HUES48 (cell line): ENCODE data around the gene TTC28.
"Not testable (repeated sequence)": the region's sequence is repeated elsewhere in the genome, so short reads cannot be mapped to it uniquely, and the experiment has no call there.

ENCODE experiments used
- H3K27ac ChIP-seq: one replicate; pipeline ENCODE4 v1.7.0; 2013; ENCODE audit warnings: low read depth, low read length, inconsistent platforms
- H3K27me3 ChIP-seq: 2 replicates; pipeline ENCODE4 v1.6.1; 2013; ENCODE audit warnings: mild to moderate bottlenecking, low read length; ENCODE audit not compliant: control insufficient read depth, insufficient read depth
- H3K36me3 ChIP-seq: 2 replicates; pipeline ENCODE4 v1.6.1; 2013; ENCODE audit warnings: low read length; ENCODE audit not compliant: control insufficient read depth, insufficient read depth
- H3K4me1 ChIP-seq: 2 replicates; pipeline ENCODE4 v1.6.1; 2013; ENCODE audit warnings: mild to moderate bottlenecking, low read length; ENCODE audit not compliant: control insufficient read depth, insufficient read depth
- H3K4me3 ChIP-seq: 2 replicates; pipeline ENCODE4 v1.5.1; 2013; ENCODE audit warnings: mild to moderate bottlenecking, low read depth, low read length
- H3K9ac ChIP-seq: 2 replicates; pipeline ENCODE4 v1.6.1; 2013; ENCODE audit warnings: mild to moderate bottlenecking, low read depth, low read length, moderate library complexity
- H3K9me3 ChIP-seq: 2 replicates; pipeline ENCODE4 v1.6.1; 2013; ENCODE audit warnings: low read length; ENCODE audit not compliant: control insufficient read depth, insufficient read depth

Gene TTC28

DNA sequence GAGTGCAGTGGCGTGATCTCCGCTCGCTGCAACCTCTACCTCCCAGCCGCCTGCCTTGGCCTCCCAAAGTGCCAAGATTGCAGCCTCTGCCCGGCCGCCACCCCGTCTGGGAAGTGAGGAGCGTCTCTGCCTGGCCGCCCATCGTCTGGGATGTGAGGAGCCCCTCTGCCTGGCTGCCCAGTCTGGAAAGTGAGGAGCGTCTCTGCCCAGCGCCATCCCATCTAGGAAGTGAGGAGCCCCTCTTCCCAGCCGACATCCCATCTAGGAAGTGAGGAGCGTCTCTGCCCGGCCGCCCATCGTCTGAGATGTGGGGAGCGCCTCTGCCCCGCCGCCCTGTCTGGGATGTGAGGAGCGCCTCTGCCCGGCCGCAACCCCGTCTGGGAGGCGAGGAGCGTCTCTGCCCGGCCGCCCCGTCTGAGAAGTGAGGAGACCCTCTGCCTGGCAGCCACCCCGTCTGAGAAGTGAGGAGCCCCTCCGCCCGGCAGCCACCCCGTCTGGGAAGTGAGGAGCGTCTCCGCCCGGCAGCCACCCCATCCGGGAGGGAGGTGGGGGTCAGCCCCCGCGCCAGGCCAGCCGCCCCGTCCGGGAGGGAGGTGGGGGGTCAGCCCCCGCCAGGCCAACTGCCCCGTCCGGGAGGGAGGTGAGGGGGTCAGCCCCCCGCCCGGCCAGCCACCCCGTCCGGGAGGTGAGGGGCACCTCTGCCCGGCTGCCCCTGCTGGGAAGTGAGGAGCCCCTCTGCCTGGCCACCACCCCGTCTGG lies 126.4 kb downstream of the TTC28 start:
- not testable (repeated sequence) for H3K9ac ChIP-seq, H3K9me3 ChIP-seq, H3K4me3 ChIP-seq, H3K36me3 ChIP-seq, H3K27me3 ChIP-seq, H3K27ac ChIP-seq
- H3K4me1 ChIP-seq: peaks cover 12% of the 10 kb centered on the region; the same call in 1 of the 2 replicates

DNA sequence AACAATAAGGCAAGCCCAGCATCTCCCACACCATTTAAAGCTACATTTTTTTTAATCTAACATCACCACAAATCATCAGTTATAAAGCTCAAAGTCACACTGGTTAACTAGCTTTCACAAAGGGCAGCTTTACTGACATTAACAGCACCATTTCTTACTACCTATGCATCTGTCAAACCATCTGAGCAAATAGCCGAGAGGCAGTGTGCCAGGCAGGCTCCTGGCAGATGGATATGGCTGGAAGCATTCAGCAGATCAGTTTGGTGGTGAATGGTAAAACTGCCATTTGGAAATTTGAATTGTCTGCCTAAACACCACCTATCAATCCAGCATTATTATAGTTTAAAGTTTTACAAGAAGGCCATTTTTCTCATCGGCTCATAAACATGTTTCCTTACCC lies 131.2 kb downstream of the TTC28 start:
- no peaks in the 10 kb centered on the region for H3K27me3 ChIP-seq
- no peaks in the 10 kb centered on the region for H3K36me3 ChIP-seq
- H3K4me3 ChIP-seq: no peak overlapping the region
- peaks cover 12% of the 10 kb centered on the region; the same call in 1 of the 2 replicates for H3K4me1 ChIP-seq
- 0 out of 2 replicates have a peak, but pooled peaks cover 2% of the 10 kb centered on the region for H3K9me3 ChIP-seq
- H3K27ac ChIP-seq: no peak overlapping the region
- H3K9ac ChIP-seq: no peak overlapping the region

DNA sequence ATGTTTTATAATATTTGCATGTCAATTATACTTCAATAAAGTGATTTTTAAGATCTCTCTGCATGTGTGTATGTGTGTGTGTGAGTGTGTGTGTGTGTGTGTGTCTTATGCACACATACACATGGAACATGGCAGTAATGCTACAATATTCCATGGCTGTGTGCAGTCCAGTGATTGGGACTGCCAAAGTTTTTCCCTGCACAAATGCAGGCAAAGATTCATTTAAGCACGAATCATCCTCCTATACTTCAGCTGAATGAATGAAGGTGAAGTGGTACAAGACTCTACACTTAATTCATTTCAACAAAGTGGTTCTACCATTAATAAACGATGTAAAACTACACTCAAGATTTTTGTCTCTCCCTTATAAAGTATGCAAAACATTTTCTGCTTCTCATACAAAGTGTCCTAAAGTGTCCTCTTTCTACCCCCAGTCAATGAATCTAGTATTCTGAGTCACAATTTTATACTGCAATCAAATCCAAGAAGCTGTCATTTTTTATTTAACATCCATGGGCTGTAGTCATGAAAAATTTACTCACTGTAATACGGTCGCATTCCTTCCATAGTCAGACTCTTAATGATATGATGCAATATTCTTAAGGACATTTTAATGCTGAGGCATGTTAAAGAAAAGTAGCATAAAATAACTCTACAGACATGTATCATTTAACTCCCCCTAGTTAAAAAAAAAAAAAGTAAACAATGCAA lies 132.4 kb downstream of the TTC28 start:
- no peak overlapping the region for H3K27ac ChIP-seq
- peaks cover 12% of the 10 kb centered on the region; the same call in 1 of the 2 replicates for H3K4me1 ChIP-seq
- H3K36me3 ChIP-seq: no peaks in the 10 kb centered on the region
- H3K9me3 ChIP-seq: peaks cover 12% of the 10 kb centered on the region; the same call in 1 of the 2 replicates
- no peak overlapping the region for H3K4me3 ChIP-seq
- H3K27me3 ChIP-seq: no peaks in the 10 kb centered on the region
- H3K9ac ChIP-seq: no peak overlapping the region

DNA sequence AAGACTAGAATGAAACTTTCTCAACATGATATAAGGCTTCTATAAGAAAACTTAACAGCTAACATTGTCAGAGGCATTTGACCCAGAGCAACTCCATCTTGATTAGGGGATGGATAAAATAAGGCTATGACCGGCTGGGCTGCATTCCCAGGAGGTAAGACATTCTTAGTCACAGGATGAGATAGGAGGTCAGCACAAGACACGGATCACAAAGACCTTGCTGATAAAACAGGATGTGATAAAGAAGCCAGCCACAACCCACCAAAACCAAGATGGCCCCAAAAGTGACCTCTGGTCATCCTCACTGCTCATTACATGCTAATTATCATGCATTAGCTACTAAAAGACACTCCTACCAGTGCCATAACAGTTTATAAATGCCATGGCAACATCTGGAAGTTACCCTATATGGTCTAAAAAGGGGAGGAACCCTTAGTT lies 135.2 kb downstream of the TTC28 start:
- H3K27ac ChIP-seq: no peak overlapping the region
- H3K9me3 ChIP-seq: peaks cover 12% of the 10 kb centered on the region; the same call in 1 of the 2 replicates
- no peak overlapping the region for H3K4me3 ChIP-seq
- no peak overlapping the region for H3K9ac ChIP-seq
- peaks cover 16% of the 10 kb centered on the region for H3K4me1 ChIP-seq
- no peaks in the 10 kb centered on the region for H3K27me3 ChIP-seq
- H3K36me3 ChIP-seq: no peaks in the 10 kb centered on the region

DNA sequence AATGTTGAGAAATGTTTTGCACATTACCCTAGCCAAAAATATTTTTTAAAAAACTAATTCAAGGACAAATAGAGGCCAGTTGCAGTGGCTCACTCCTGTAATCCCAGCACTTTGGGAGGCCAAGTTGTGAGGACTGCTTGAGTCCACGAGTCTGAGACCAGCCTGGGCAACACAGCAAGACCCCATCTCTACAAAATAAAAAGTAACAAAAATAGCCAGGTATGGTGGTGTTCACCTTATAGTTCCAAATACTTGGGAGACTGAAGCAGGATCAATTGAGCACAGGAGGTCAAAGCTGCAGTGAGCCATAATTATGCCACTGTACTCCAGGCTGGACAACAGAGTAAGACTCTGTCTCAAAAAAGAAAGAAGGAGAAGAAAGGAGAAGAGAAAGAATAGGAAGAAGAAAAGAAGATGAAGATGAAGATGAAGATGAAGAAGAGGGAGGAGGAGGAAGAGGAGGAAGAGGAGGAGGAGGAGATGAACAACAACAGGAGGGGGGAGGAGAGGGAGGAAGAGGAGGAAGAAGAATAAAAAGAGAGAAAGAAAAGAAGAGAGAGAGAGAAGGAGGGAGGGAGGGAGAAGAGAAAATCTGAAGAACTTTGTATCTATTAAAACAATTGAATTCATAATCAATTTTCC lies 136.5 kb downstream of the TTC28 start:
- H3K27me3 ChIP-seq: no peaks in the 10 kb centered on the region
- no peak overlapping the region for H3K27ac ChIP-seq
- no peak overlapping the region for H3K4me3 ChIP-seq
- H3K4me1 ChIP-seq: peaks cover 14% of the 10 kb centered on the region
- peaks cover 12% of the 10 kb centered on the region; the same call in 1 of the 2 replicates for H3K9me3 ChIP-seq
- H3K9ac ChIP-seq: no peak overlapping the region
- H3K36me3 ChIP-seq: no peaks in the 10 kb centered on the region

DNA sequence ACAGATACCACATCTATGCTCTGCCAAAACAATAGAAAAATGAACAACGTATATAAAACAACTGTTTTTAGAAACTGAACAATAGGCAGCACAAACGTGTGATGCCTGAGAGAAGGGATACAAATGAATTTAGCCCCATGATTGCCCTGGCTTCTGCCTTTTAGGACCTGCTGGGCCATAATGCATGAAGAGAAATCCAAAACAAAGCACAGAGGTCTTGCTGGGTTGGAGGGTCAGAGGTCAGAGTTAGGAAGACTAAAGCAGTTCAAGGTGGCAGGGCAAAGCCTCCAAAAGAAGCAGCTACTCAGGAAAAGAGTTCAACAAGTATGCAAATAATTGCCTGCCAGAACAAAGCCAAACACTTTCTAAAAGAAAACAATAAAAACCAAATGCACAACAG lies 138.5 kb downstream of the TTC28 start:
- H3K27me3 ChIP-seq: no peaks in the 10 kb centered on the region
- no peak overlapping the region for H3K9ac ChIP-seq
- H3K36me3 ChIP-seq: no peaks in the 10 kb centered on the region
- H3K4me1 ChIP-seq: peaks cover 14% of the 10 kb centered on the region
- H3K4me3 ChIP-seq: no peak overlapping the region
- H3K9me3 ChIP-seq: peaks cover 12% of the 10 kb centered on the region; the same call in 1 of the 2 replicates
- H3K27ac ChIP-seq: peak overlapping the region; percentile 52

DNA sequence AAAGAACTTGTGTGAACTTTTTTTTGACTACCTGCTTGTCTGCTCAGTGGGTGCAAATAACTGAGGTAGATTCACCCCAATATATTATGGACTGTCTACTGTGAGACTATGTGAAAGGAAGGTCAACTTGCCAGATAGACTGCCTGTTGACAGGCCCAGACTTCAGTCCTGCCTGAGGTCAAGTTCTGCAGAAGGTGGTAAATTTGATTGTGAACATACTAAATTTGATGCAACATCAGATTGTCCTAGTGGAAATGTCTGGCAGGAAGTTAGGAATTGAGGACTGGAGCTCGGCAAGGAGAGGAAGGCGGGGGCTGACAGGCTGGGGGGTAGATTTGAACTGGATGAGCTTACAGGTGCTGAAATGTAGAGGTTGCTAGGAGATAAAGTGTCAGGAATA lies 140.7 kb downstream of the TTC28 start:
- Histone ChIP-seq H3K27me3 (no peaks in the 10 kb centered on the region), H3K4me1 (peaks cover 14% of the 10 kb centered on the region), H3K27ac (no peak overlapping the region), H3K4me3 (no peak overlapping the region), H3K36me3 (no peaks in the 10 kb centered on the region), H3K9ac (no peak overlapping the region), H3K9me3 (peaks cover 12% of the 10 kb centered on the region; the same call in 1 of the 2 replicates)

DNA sequence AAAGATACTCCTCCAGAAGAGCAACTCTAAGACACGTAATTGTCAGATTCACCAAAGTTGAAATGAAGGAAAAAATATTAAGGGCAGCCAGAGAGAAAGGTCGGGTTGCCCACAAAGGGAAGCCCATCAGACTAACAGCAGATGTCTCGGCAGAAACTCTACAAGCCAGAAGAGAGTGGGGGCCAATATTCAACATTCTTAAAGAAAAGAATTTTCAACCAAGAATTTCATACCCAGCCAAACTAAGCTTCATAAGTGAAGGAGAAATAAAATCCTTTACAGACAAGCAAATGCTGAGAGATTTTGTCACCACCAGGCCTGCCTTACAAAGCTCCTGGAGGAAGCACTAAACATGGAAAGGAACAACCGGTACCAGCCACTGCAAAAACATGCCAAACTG lies 149.1 kb downstream of the TTC28 start:
- not testable (repeated sequence) for H3K27ac ChIP-seq, H3K36me3 ChIP-seq, H3K27me3 ChIP-seq, H3K4me1 ChIP-seq, H3K9ac ChIP-seq, H3K9me3 ChIP-seq, H3K4me3 ChIP-seq

DNA sequence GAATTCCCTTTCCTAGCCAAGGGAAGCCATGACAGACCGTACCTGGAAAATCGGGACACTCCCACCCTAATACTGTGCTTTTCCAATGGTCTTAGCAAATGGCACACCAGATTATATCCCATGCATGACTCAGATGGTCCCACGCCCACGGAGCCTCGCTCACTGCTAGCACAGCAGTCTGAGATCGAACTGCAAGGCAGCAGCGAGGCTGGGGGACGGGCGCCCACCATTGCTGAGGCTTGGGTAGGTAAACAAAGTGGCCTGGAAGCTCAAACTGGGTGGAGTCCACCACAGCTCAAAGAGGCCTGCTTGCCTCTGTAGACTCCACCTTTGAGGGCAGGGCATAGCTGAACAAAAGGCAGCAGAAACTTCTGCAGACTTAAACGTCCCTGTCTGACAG lies 150.5 kb downstream of the TTC28 start:
- H3K27me3 ChIP-seq, H3K9me3 ChIP-seq, H3K36me3 ChIP-seq, H3K9ac ChIP-seq, H3K4me1 ChIP-seq, H3K4me3 ChIP-seq, H3K27ac ChIP-seq: not testable (repeated sequence)

DNA sequence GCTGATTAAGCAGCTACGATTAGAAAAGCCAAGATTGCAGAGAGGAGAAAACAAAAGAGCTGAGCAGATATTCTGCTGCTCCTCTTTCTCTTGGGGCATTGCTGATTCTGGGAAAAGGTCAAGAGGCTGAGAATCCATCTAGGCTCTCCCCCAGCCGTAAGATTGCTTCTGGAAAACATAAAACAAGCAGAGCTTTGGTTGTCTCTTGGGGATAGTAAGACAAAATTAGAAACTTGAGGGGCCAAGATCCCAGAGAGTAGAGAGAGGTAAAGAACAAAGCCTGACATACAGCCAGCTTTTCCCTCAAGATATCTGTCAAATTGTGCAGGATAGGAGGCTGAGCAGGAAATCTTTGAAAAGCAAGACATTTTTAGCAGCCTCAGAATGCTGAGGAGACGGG lies 158.2 kb downstream of the TTC28 start:
- Histone ChIP-seq H3K9ac (no peak overlapping the region), H3K27me3 (no peaks in the 10 kb centered on the region), H3K9me3 (no peaks in the 10 kb centered on the region), H3K27ac (no peak overlapping the region), H3K4me3 (no peak overlapping the region), H3K36me3 (no peaks in the 10 kb centered on the region), H3K4me1 (no peaks in the 10 kb centered on the region)

DNA sequence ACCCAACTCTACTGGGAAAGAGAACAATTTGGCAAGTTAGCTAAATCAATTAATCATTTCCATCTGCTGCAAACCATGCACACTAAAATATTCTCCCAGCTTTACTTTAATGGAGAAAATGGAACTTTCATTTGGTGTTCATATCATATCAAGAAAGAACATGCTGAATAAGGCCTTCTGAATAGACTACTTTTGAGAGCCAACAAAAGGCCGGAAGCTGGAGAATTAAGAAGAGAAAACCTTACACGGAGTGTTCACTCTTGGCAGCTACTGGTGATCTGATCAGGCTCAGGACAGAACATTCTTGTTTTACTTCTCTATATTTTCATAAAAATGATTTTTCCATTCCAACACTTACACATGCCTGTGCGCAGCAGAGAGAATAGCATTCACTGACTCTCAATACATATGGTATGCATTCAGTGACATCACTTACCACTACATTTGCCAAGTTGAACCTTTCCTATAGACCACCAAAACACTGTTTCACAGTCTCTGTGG lies 165.3 kb downstream of the TTC28 start:
- Histone ChIP-seq H3K4me3 (no peak overlapping the region), H3K9me3 (no peaks in the 10 kb centered on the region), H3K27me3 (no peaks in the 10 kb centered on the region), H3K9ac (no peak overlapping the region), H3K27ac (no peak overlapping the region), H3K4me1 (no peaks in the 10 kb centered on the region), H3K36me3 (no peaks in the 10 kb centered on the region)
